ENCODE results near the gene CCL3. TPM values are rescaled to one million over a fixed set of nuclear protein-coding genes. Genes with fewer than 3 reads are reported as not detected.

Gene CCL3
- total and polyA plus RNA-seq, 2 of the 4 experiments (the other 2 are of a cell fraction): not detected

DNA sequence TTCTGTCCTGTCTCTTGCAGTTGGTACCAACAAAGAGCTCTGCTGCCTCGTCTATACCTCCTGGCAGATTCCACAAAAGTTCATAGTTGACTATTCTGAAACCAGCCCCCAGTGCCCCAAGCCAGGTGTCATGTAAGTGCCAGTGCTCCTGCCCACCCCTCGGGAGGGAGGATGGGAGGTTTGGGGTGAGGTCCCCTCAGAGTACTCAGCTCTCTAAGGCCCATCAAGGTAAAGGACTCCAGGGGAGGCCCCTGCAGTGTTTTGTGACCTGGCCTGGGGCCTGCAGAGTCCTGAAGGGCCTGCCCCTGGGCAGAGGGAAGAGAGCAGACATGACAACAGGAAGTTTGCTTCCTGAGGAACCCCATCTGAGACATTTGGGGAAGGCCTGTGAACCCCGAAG, 19.5 kb downstream of the CCL3 start:
- Histone ChIP-seq H2AK5ac (ENCODE audit: low read depth, low read length) (no peak overlapping the region), H3K9me3 (ENCODE audit: control insufficient read depth, insufficient read depth, low read length) (no peaks in the 10 kb centered on the region), H3K9me1 (ENCODE audit: insufficient read depth, low read length) (no peaks in the 10 kb centered on the region), H3K4ac (ENCODE audit: low read depth, low read length) (no peak overlapping the region), H2AK9ac (replicated peaks; ENCODE audit: low read depth, low read length, poor library complexity) (no peak overlapping the region), H4K8ac (ENCODE audit: low read depth in 2 of 2, low read length in 2 of 2) (no peak overlapping the region), H3K14ac (replicated peaks; ENCODE audit: low read depth, low read length) (no peak overlapping the region), H3K4me1 (ENCODE audit: control insufficient read depth, insufficient read depth, low read length) (no peaks in the 10 kb centered on the region), H4K91ac (ENCODE audit: insufficient read depth, low read depth, low read length) (no peak overlapping the region), H4K5ac (ENCODE audit: low read depth, low read length) (no peak overlapping the region), H2BK120ac (ENCODE audit: low read depth, low read length) (no peak overlapping the region), H3K27me3 (ENCODE audit: control insufficient read depth, insufficient read depth, low read length) (peaks cover 1% of the 10 kb centered on the region; the same call in 1 of the 2 replicates), H3K79me1 (ENCODE audit: low read depth in 1 of 2, low read length in 2 of 2) (no peaks in the 10 kb centered on the region), H4K20me1 (ENCODE audit: insufficient read depth, low read length) (no peaks in the 10 kb centered on the region), H3K36me3 (ENCODE audit: control insufficient read depth, insufficient read depth, low read length) (no peaks in the 10 kb centered on the region), H2AFZ (replicated peaks; ENCODE audit: low read length, poor library complexity) (no peak overlapping the region), H2BK15ac (ENCODE audit: low read depth, low read length) (no peak overlapping the region), H3K56ac (ENCODE audit: extremely low read depth, insufficient read depth, low read length) (no peak overlapping the region), H3K4me3 (ENCODE audit: insufficient read depth, low read depth, low read length) (no peak overlapping the region), H3K23ac (ENCODE audit: low read depth, low read length) (no peak overlapping the region), H2BK20ac (ENCODE audit: low read depth, low read length) (no peak overlapping the region), H3K9ac (ENCODE audit: low read depth, low read length) (no peak overlapping the region), H3K27ac (ENCODE audit: insufficient read depth, low read length) (no peak overlapping the region), H3K18ac (ENCODE audit: low read depth, low read length) (no peak overlapping the region), H2BK5ac (ENCODE audit: low read depth, low read length, poor library complexity, severe bottlenecking) (no peak overlapping the region), H3K4me2 (ENCODE audit: low read depth, low read length) (no peak overlapping the region)
- DNase-seq (no peak), ATAC-seq (ENCODE audit: low read depth) (no peak)
- WGBS, 2 experiments (ENCODE audit: extremely low coverage in 2 of 2, insufficient read length in 1 of 2): no CpG with 5 or more reads among the region's 3 CpGs
- intact Hi-C loops (cut with micrococcal nuclease) (no loop called here), dilution Hi-C loops (cut with HindIII; ENCODE audit: low sequenced_read_pairs, unreplicated experiment) (no loop called here), in situ Hi-C loops (cut with MboI; ENCODE audit: low sequenced_read_pairs) (no loop called here)
- no peak for TF ChIP-seq CEBPB (IDR thresholded peaks at IDR 0.05; ENCODE audit: low read depth, low read length)
- BruUV-seq (replicated peaks): no TSS peak
- ChIA-PET POLR2A (ENCODE audit: unreplicated experiment) (no interaction called here), CTCF (no interaction called here)
